Mucosa of descending colon (tissue), 3 donors: Measurements from ENCODE around the gene TRMT1. TPM values are rescaled to one million over a fixed set of nuclear protein-coding genes. Genes with fewer than 3 reads are reported as not detected.

Experiments used
- ATAC-seq: fragments of 200-7000 bp; cut with Tn5 transposase; one replicate; pipeline ENCODE4 v1.9.1; 2020; ENCODE audit warnings: mild to moderate bottlenecking, moderate library complexity
- DNase-seq, 3 donors: peaks; one replicate each; pipeline ENCODE4 v3.0.0-alpha.2; 2020
- H3K36me3 ChIP-seq: fragments of 200-600 bp; one replicate; pipeline ENCODE4 v1.8.0; 2021; ENCODE audit warnings: low read depth, mild to moderate bottlenecking
- H3K4me1 ChIP-seq: fragments of 200-600 bp; one replicate; pipeline ENCODE4 v1.8.0; 2021; ENCODE audit warnings: low read depth, mild to moderate bottlenecking
- H3K4me3 ChIP-seq: fragments of 200-600 bp; one replicate; pipeline ENCODE4 v1.8.0; 2021; ENCODE audit warnings: mild to moderate bottlenecking
- H3K9me3 ChIP-seq: fragments of 200-600 bp; one replicate; pipeline ENCODE4 v1.8.0; 2021; ENCODE audit warnings: mild to moderate bottlenecking
- CTCF ChIP-seq: fragments of 200-600 bp; IDR thresholded peaks from one replicate; pipeline ENCODE4 v1.8.0; 2022; ENCODE audit warnings: antibody characterized with exemption, mild to moderate bottlenecking
- intact Hi-C, 2 donors: fragments of 100-400 bp; cut with DNase I in 1 of 2; cut with micrococcal nuclease in 1 of 2; formaldehyde crosslinking; loops; one replicate each; pipeline versions ENCODE4 v1.11.0 to v1.11.1; 2022; cut with DNase I, micrococcal nuclease
- total RNA-seq, 3 donors: library from RNA; stranded (reverse); fragmentation: NEBNext Ultra II Directional in 2 of 3; extraction: Animal tissue kit (Norgen Biotek cat#: 25700) in 2 of 3; gene quantifications; one replicate each; pipeline versions ENCODE4 v1.2.1 to v1.2.4, GENCODE V29; 2021 to 2023
- donor health status: DM: no; HTN: no; CAD: no; lungs with moderate emphysema.
- donor health status: DM: no; HTN: no; CAD: no.
- donor health status: DM: no; HTN: yes; CAD: no.

The TRMT1 gene
- total RNA-seq, 3 donors from 2014 or later, result 26.6 to 37.9 (median 30.0) TPM

DNA sequence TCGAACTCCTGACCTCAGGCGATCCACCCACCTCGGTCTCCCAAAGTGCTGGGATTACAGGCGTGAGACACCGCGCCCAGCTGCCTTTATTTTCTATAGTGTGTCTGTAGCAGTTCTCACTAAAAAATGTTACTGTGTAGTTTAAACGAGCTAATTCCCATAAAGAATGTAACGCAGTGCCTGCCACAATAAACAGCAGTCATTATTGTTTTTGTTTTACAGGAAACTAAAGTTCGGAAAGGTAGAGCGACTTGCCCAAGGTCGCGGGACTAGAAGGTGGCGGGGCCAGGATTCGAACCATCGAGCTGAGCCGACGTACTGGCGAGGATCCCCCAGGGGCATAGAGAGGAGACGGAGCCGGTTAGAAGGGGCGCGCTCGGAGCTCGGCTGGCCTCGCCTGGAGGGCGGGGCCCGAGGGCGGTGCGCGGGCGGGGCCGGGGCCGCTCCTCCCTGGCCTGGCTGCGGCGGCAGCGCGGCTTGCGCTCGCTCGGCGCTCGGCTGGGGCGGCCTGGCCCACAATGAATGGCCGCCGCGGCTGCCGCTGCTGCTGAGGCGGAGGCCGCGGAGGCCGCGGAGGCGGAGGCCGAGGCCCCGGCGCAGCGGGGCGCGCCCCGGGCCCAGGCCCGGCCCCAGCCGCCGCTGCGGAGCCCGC is 1.4 kb upstream of the TRMT1 start, which contains the start of gene NACC1:
Gene NACC1 (plus strand): TSS at position 493 of the 652 bp plus-strand sequence. CDS start 16,944 bp downstream, outside the sequence.
- no peaks in the 10 kb centered on the region for H3K36me3 ChIP-seq
- no peak for TF ChIP-seq CTCF
- ATAC-seq (peak; percentile 93), DNase-seq (peak; percentile 91 to 94 (median 93))
- H3K4me1 ChIP-seq, result peaks cover 23% of the 10 kb centered on the region
- peak within 1 kb of the TSS; percentile 91 for H3K4me3 ChIP-seq
- H3K9me3 ChIP-seq, result no peaks in the 10 kb centered on the region
- intact Hi-C loops, result no loop called here

DNA sequence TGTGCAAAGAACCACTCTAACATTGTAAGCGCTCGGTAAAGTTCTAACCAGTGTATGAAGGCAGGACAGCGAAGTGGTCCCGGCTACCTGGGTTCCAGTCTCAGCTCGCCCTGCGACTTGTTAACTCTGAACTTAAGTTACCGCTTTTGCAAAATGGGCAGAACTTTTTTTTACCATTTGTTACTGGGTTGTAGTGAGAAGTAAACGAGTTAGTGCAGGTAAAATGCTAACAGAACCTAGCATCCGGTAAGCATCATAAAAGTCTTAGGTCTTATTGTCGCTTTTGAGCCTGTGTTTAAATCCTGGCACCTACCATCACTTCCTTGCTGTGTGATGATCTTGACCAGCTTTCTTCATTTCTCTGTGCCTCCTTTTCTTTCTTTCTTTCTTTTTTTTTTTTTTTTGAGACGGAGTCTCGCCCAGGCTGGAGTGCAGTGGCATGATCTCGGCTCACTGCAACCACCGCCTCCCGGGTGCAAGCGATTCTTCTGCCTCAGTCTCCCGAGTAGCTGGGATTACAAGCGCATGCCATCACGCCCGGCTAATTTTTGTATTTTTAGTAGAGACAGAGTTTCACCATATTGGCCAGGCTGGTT is 734 bp upstream of the TRMT1 start:
- intact Hi-C loops, result no loop called here
- no peaks in the 10 kb centered on the region for H3K36me3 ChIP-seq
- no peaks in the 10 kb centered on the region for H3K9me3 ChIP-seq
- DNase-seq (peak in 1 of 3 donors; percentile 42), ATAC-seq (peak; percentile 11)
- peaks cover 23% of the 10 kb centered on the region for H3K4me1 ChIP-seq
- peak overlapping the region; percentile 75 for H3K4me3 ChIP-seq
- TF ChIP-seq CTCF, result no peak

- DNase-seq (peak in 2 of 3 donors; percentile 16 to 55), ATAC-seq (no peak)
- intact Hi-C loops, result no loop called here
- Histone ChIP-seq H3K4me1 (peaks cover 23% of the 10 kb centered on the region), H3K9me3 (no peaks in the 10 kb centered on the region), H3K4me3 (peak overlapping the region; percentile 75), H3K36me3 (no peaks in the 10 kb centered on the region)
- TF ChIP-seq CTCF, result no peak
Measured at GRCh38 chr19:13115936-13116281, 631 bp downstream of the TRMT1 start.

DNA sequence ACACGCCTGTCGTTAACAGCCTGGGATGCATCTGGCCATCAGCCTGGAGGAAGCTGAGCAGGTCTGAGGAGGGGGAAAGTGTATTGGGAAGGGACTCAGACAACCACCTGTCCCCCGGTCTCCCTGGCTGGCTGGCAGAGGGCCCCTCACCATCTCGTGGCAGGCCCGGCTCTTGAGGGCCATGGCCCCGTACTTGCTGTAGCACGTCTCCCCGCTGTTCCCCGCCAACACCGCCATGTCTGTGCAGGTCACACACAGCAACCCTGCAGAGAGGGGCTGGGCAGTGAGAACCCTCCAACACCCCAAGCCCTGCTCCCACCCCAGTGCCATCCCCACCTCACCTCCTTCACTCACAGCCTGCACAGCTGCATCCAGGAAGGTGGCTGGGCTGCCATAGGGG is 4.0 kb downstream of the TRMT1 start:
- DNase-seq (no peak), ATAC-seq (no peak)
- TF ChIP-seq CTCF, result no peak
- H3K4me3 ChIP-seq, result no peak overlapping the region
- intact Hi-C loops, result no loop called here
- H3K36me3 ChIP-seq, result no peaks in the 10 kb centered on the region
- H3K9me3 ChIP-seq, result no peaks in the 10 kb centered on the region
- peaks cover 10% of the 10 kb centered on the region for H3K4me1 ChIP-seq

DNA sequence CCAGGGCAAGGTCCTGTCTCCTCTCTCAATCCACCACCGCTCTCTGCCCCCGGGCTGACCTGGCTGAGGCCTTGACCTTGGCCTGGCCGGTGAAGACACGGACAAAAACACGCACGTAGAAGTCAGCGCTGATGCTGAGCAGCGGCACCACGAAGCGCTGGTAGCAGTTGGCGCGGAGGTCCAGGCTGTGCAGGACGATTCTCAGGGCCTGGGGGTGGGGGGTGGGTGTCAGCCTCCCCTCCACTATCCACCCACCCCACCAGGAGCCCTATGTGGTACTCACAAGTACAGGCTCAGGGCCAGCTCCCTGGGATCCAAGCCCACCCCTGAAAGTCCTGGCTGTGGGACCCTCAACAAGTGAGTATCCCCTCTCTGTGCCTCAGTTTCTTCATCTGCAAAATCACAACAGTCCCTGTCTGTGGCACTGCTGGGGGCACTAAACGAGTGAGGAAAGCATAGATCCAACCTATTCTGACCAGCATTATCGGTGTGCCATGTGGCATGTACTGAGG is 6.4 kb downstream of the TRMT1 start:
- no peak for ATAC-seq
- intact Hi-C loops, result no loop called here
- no peak for DNase-seq
- Histone ChIP-seq H3K36me3 (no peaks in the 10 kb centered on the region), H3K4me3 (no peak overlapping the region), H3K9me3 (no peaks in the 10 kb centered on the region), H3K4me1 (no peaks in the 10 kb centered on the region)
- TF ChIP-seq CTCF, result no peak
